HL-60 (cell line): ENCODE results near the gene KCNA3.

Source experiments
- DNase-seq, 2 experiments: peaks; one replicate each; pipeline ENCODE4 v3.0.0-alpha.2; 2010 to 2020; ENCODE audit warnings: low read depth in 1 of 2, low spot score in 1 of 2
- H3K27ac ChIP-seq: fragments of 250-450 bp; sonication (Bioruptor Pico); replicated peaks from 2 replicates; pipeline ENCODE4 v1.5.1; 2020; ENCODE audit warnings: mild to moderate bottlenecking, moderate library complexity
- H3K27me3 ChIP-seq: fragments of 250-450 bp; sonication (Bioruptor Pico); 2 replicates; pipeline ENCODE4 v1.5.1; 2021; ENCODE audit warnings: mild to moderate bottlenecking, moderate library complexity; ENCODE audit not compliant: insufficient read depth, poor library complexity, severe bottlenecking
- H3K4me3 ChIP-seq: replicated peaks from 2 replicates; pipeline ENCODE4 v1.5.1; 2011; ENCODE audit warnings: mild to moderate bottlenecking, control low read depth, low read length; ENCODE audit not compliant: insufficient read depth
- CTCF ChIP-seq: IDR thresholded peaks from one replicate; pipeline ENCODE4 v1.5.1; 2011; ENCODE audit warnings: low read length, control low read depth, inconsistent platforms; ENCODE audit not compliant: insufficient read depth
- GABPA ChIP-seq: IDR thresholded peaks from 2 replicates; pipeline ENCODE4 v1.6.1; 2012; ENCODE audit warnings: low read depth
- POLR2AphosphoS5 ChIP-seq: IDR thresholded peaks from 2 replicates; pipeline ENCODE4 v1.6.1; 2012; ENCODE audit warnings: low read depth
- REST ChIP-seq: IDR thresholded peaks from 2 replicates; pipeline ENCODE4 v1.6.1; 2012; ENCODE audit warnings: low read depth; ENCODE audit not compliant: insufficient replicate concordance
- SPI1 ChIP-seq: IDR thresholded peaks from 2 replicates; pipeline ENCODE4 v1.6.1; 2012; ENCODE audit warnings: low read depth, mild to moderate bottlenecking, borderline replicate concordance

Gene KCNA3

GRCh38 chr1:110672001-110672752 is 2.6 kb downstream of the KCNA3 start:
- Histone ChIP-seq H3K27me3 (peaks cover 63% of the 10 kb centered on the region), H3K4me3 (peak overlapping the region; percentile 44)

GRCh38 chr1:110671361-110671760 is 3.4 kb downstream of the KCNA3 start:
- peaks cover 65% of the 10 kb centered on the region for H3K27me3 ChIP-seq
- DNase-seq: no peak
- TF ChIP-seq REST (no peak), SPI1 (no peak), POLR2AphosphoS5 (no peak), CTCF (no peak), GABPA (no peak)
- no peak overlapping the region for H3K27ac ChIP-seq
- peak overlapping the region; percentile 44 for H3K4me3 ChIP-seq

More at GRCh38 chr1:110672001-110672752, 2.6 kb downstream of the KCNA3 start:
- H3K27ac ChIP-seq: no peak overlapping the region
- peak in 1 of 2 experiments; percentile 71 for DNase-seq
- no peak for TF ChIP-seq GABPA
- no peak for TF ChIP-seq REST
- TF ChIP-seq CTCF: no peak
- no peak for TF ChIP-seq SPI1
- TF ChIP-seq POLR2AphosphoS5: no peak

- Histone ChIP-seq H3K4me3 (no peak overlapping the region), H3K27ac (no peak overlapping the region), H3K27me3 (peaks cover 54% of the 10 kb centered on the region)
- TF ChIP-seq CTCF: no peak
- no peak for TF ChIP-seq REST
- TF ChIP-seq GABPA: no peak
- no peak for TF ChIP-seq POLR2AphosphoS5
- no peak for TF ChIP-seq SPI1
- no peak for DNase-seq
These were observed 6.2 kb downstream of the KCNA3 start for GRCh38 chr1:110668549-110668948.
